Hepatocyte (in vitro differentiated cells): ENCODE results near the gene FXYD1.

Experiments
- CTCF ChIP-seq: fragments of 200-600 bp; sonication (generic); IDR thresholded peaks from 2 replicates; pipeline ENCODE4 v1.5.1; 2016; ENCODE audit warnings: antibody characterized with exemption, mild to moderate bottlenecking; ENCODE audit not compliant: poor library complexity
- EZH2 ChIP-seq: fragments of 200-600 bp; sonication (generic); IDR thresholded peaks from 2 replicates; pipeline ENCODE4 v1.6.1; 2016; ENCODE audit warnings: antibody characterized with exemption, mild to moderate bottlenecking, borderline replicate concordance

- TF ChIP-seq CTCF: no peak
- no peak for TF ChIP-seq EZH2
Observed at GRCh38 chr19:35119578-35120155, 19.0 kb upstream of the FXYD1 start.
